ENCODE results near the gene PANX2. TPM values are rescaled to one million over a fixed set of nuclear protein-coding genes. Genes with fewer than 3 reads are reported as not detected.

Gene PANX2
- total and polyA plus RNA-seq, 2 experiments from 2014 or later = 0.44 to 2.1 TPM

GRCh38 chr22:50176850-50177536 lies 6.5 kb downstream of the PANX2 start:
- WGBS (ENCODE audit: low lambda C conversion rate, missing lambda C conversion rate) = 98% methylated on average over 63 of the region's 76 CpGs
- Histone ChIP-seq H3K9me3 (ENCODE audit: low read depth) (no peaks in the 10 kb centered on the region), H3K79me2 (no peaks in the 10 kb centered on the region), H3K27me3 (no peaks in the 10 kb centered on the region), H3K4me2 (no peak overlapping the region), H3K9me2 (replicated peaks; ENCODE audit: insufficient read depth) (no peaks in the 10 kb centered on the region), H2AFZ (no peak overlapping the region), H3K36me3 (replicated peaks; ENCODE audit: insufficient read depth, low read depth) (no peaks in the 10 kb centered on the region), H3K4me1 (ENCODE audit: insufficient read depth) (no peaks in the 10 kb centered on the region), H4K20me1 (ENCODE audit: insufficient read depth, poor library complexity, severe bottlenecking) (no peaks in the 10 kb centered on the region), H3K27ac (no peak overlapping the region), H3K4me3 (no peak overlapping the region)
- no peak for TF ChIP-seq CTCF (IDR thresholded peaks at IDR 0.05; ENCODE audit: poor library complexity)
- TF ChIP-seq EZH2 (IDR thresholded peaks at IDR 0.05; ENCODE audit: borderline replicate concordance) = no peak
- no peak for TF ChIP-seq EZH2phosphoT487 (IDR thresholded peaks at IDR 0.05; ENCODE audit: low read depth, severe bottlenecking, unreplicated experiment)
- DNase-seq (ENCODE audit: low spot score) = no peak

GRCh38 chr22:50177537-50178470 lies 7.3 kb downstream of the PANX2 start:
- Histone ChIP-seq H3K79me2 (no peaks in the 10 kb centered on the region), H3K27ac (no peak overlapping the region), H3K4me1 (ENCODE audit: insufficient read depth) (no peaks in the 10 kb centered on the region), H3K4me2 (no peak overlapping the region), H3K9me2 (replicated peaks; ENCODE audit: insufficient read depth) (no peaks in the 10 kb centered on the region), H3K27me3 (no peaks in the 10 kb centered on the region), H3K36me3 (replicated peaks; ENCODE audit: insufficient read depth, low read depth) (no peaks in the 10 kb centered on the region), H2AFZ (no peak overlapping the region), H3K9me3 (ENCODE audit: low read depth) (no peaks in the 10 kb centered on the region), H4K20me1 (ENCODE audit: insufficient read depth, poor library complexity, severe bottlenecking) (no peaks in the 10 kb centered on the region), H3K4me3 (no peak overlapping the region)
- DNase-seq (ENCODE audit: low spot score) = no peak
- TF ChIP-seq EZH2phosphoT487 (IDR thresholded peaks at IDR 0.05; ENCODE audit: low read depth, severe bottlenecking, unreplicated experiment) (no peak), EZH2 (IDR thresholded peaks at IDR 0.05; ENCODE audit: borderline replicate concordance) (no peak), CTCF (IDR thresholded peaks at IDR 0.05; ENCODE audit: poor library complexity) (no peak)
- WGBS (ENCODE audit: low lambda C conversion rate, missing lambda C conversion rate) = 96% methylated on average over 51 of the region's 98 CpGs

- Histone ChIP-seq H2AFZ (no peak overlapping the region), H3K4me1 (ENCODE audit: insufficient read depth) (no peaks in the 10 kb centered on the region), H3K9me2 (replicated peaks; ENCODE audit: insufficient read depth) (no peaks in the 10 kb centered on the region), H3K9me3 (ENCODE audit: low read depth) (no peaks in the 10 kb centered on the region), H3K4me3 (no peak overlapping the region), H3K27me3 (no peaks in the 10 kb centered on the region), H3K36me3 (replicated peaks; ENCODE audit: insufficient read depth, low read depth) (no peaks in the 10 kb centered on the region), H3K79me2 (no peaks in the 10 kb centered on the region), H3K27ac (no peak overlapping the region), H3K4me2 (no peak overlapping the region), H4K20me1 (ENCODE audit: insufficient read depth, poor library complexity, severe bottlenecking) (no peaks in the 10 kb centered on the region)
- 88% methylated on average over 19 of the region's 22 CpGs for WGBS (ENCODE audit: low lambda C conversion rate, missing lambda C conversion rate)
- TF ChIP-seq EZH2 (IDR thresholded peaks at IDR 0.05; ENCODE audit: borderline replicate concordance) = no peak
- no peak for TF ChIP-seq CTCF (IDR thresholded peaks at IDR 0.05; ENCODE audit: poor library complexity)
- no peak for TF ChIP-seq EZH2phosphoT487 (IDR thresholded peaks at IDR 0.05; ENCODE audit: low read depth, severe bottlenecking, unreplicated experiment)
- no peak for DNase-seq (ENCODE audit: low spot score)
Observed at GRCh38 chr22:50178471-50178864, 7.9 kb downstream of the PANX2 start.
